HG02970 (cell line): Measurements from ENCODE around the gene COX6A1.
"Not testable (repeated sequence)": the region's sequence is repeated elsewhere in the genome, so short reads cannot be mapped to it uniquely, and the experiment has no call there.

Experiments
- ATAC-seq: cut with Tn5 transposase; IDR thresholded peaks from one replicate; pipeline ENCODE4 v1.9.1; 2021; ENCODE audit warnings: mild to moderate bottlenecking, moderate library complexity, moderate number of reproducible peaks; ENCODE audit not compliant: unreplicated experiment, low FRiP score

Gene COX6A1

GRCh38 chr12:120466560-120467315 is 28.8 kb downstream of the COX6A1 start:
- ATAC-seq, result no peak

- no peak for ATAC-seq
Measured at GRCh38 chr12:120467439-120467838, 29.5 kb downstream of the COX6A1 start.

GRCh38 chr12:120468325-120468820 is 30.5 kb downstream of the COX6A1 start:
- ATAC-seq, result no peak

GRCh38 chr12:120468821-120469449 is 31.0 kb downstream of the COX6A1 start:
- peak; percentile 4 for ATAC-seq

GRCh38 chr12:120469450-120470149 is 31.7 kb downstream of the COX6A1 start, which contains the start of gene SRSF9:
Gene SRSF9 (minus strand): TSS chr12:120469748. CDS start chr12:120469609, 139 bp downstream.
- ATAC-seq, result peak; percentile 83

- no peak for ATAC-seq
Measured at GRCh38 chr12:120470150-120470784, 32.4 kb downstream of the COX6A1 start.

- ATAC-seq, result no peak
Measured at GRCh38 chr12:120472521-120472920, 34.6 kb downstream of the COX6A1 start.

GRCh38 chr12:120473807-120474615 is 36.1 kb downstream of the COX6A1 start:
- no peak for ATAC-seq

- no peak for ATAC-seq
Measured at GRCh38 chr12:120474616-120474960, 36.7 kb downstream of the COX6A1 start.

- ATAC-seq, result no peak
Measured at GRCh38 chr12:120475643-120476042, 37.7 kb downstream of the COX6A1 start.

- no peak for ATAC-seq
Measured at GRCh38 chr12:120479458-120479857, 41.5 kb downstream of the COX6A1 start.

- no peak for ATAC-seq
Measured at GRCh38 chr12:120480211-120480610, 42.3 kb downstream of the COX6A1 start.

GRCh38 chr12:120481022-120481767 is 43.3 kb downstream of the COX6A1 start:
- ATAC-seq, result no peak

GRCh38 chr12:120483621-120484020 is 45.7 kb downstream of the COX6A1 start:
- no peak for ATAC-seq

GRCh38 chr12:120485961-120486881 is 48.3 kb downstream of the COX6A1 start:
- ATAC-seq, result no peak

- ATAC-seq, result not testable (repeated sequence)
Measured at GRCh38 chr12:120487552-120487951, 49.6 kb downstream of the COX6A1 start.

GRCh38 chr12:120488057-120488640 is 50.2 kb downstream of the COX6A1 start:
- ATAC-seq, result no peak

- no peak for ATAC-seq
Measured at GRCh38 chr12:120489018-120489417, 51.1 kb downstream of the COX6A1 start.
